Bronchial epithelial cell (primary cell): ENCODE data around the gene PRDM9. TPM values are rescaled to one million over a fixed set of nuclear protein-coding genes. Genes with fewer than 3 reads are reported as not detected.

Source experiments
- DNase-seq: peaks from one replicate; pipeline ENCODE4 v3.0.0-alpha.2; 2010; ENCODE audit warnings: low read depth
- FAIRE-seq: peaks from 2 replicates; lab custom pipeline; 2011; peaks lifted over from hg19 to GRCh38; lab: Jason Lieb, UNC
- H3K27me3 ChIP-seq: 2 replicates; pipeline ENCODE4 v1.5.1; 2011; ENCODE audit warnings: low read length; ENCODE audit not compliant: control insufficient read depth, insufficient read depth
- H3K36me3 ChIP-seq: 2 replicates; pipeline ENCODE4 v1.5.1; 2011; ENCODE audit warnings: low read length; ENCODE audit not compliant: control insufficient read depth, insufficient read depth
- H3K4me3 ChIP-seq: 2 replicates; pipeline ENCODE4 v1.5.1; 2011; ENCODE audit warnings: mild to moderate bottlenecking, low read depth, low read length, control low read depth
- total RNA-seq: library from RNA; depleted of rRNA; stranded (reverse); fragments of >200 nt; gene quantifications from 2 replicates; pipeline ENCODE4 v1.2.1, GENCODE V29; 2014
- TF ChIP-seq, protein P1 (sequence below): IDR thresholded peaks from 2 replicates; pipeline ENCODE4 v1.5.1; 2011; ENCODE audit warnings: mild to moderate bottlenecking, moderate library complexity, low read length, control low read depth, inconsistent platforms; ENCODE audit not compliant: insufficient read depth, severe bottlenecking

Gene PRDM9
- under 0.01 TPM in 1 of 2 replicates, not detected in the other for total RNA-seq

- H3K36me3 ChIP-seq: no peaks in the 10 kb centered on the region
- no peaks in the 10 kb centered on the region for H3K27me3 ChIP-seq
- FAIRE-seq: no peak
- TF ChIP-seq, protein P1, sequence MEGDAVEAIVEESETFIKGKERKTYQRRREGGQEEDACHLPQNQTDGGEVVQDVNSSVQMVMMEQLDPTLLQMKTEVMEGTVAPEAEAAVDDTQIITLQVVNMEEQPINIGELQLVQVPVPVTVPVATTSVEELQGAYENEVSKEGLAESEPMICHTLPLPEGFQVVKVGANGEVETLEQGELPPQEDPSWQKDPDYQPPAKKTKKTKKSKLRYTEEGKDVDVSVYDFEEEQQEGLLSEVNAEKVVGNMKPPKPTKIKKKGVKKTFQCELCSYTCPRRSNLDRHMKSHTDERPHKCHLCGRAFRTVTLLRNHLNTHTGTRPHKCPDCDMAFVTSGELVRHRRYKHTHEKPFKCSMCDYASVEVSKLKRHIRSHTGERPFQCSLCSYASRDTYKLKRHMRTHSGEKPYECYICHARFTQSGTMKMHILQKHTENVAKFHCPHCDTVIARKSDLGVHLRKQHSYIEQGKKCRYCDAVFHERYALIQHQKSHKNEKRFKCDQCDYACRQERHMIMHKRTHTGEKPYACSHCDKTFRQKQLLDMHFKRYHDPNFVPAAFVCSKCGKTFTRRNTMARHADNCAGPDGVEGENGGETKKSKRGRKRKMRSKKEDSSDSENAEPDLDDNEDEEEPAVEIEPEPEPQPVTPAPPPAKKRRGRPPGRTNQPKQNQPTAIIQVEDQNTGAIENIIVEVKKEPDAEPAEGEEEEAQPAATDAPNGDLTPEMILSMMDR: no peak
- DNase-seq: peak; percentile 17
- H3K4me3 ChIP-seq: peak within 1 kb of the TSS; percentile 10
Observed at GRCh38 chr5:23507278-23507685, at the start of gene PRDM9. PRDM9 (plus strand) TSS chr5:23507609; CDS start chr5:23509034, 1,425 bp downstream.

- Histone ChIP-seq H3K36me3 (no peaks in the 10 kb centered on the region), H3K27me3 (no peaks in the 10 kb centered on the region), H3K4me3 (no peak overlapping the region)
- FAIRE-seq: no peak
- TF ChIP-seq, protein P1: no peak
- no peak for DNase-seq
Observed at GRCh38 chr5:23457780-23458179, 49.6 kb upstream of the PRDM9 start.

DNA sequence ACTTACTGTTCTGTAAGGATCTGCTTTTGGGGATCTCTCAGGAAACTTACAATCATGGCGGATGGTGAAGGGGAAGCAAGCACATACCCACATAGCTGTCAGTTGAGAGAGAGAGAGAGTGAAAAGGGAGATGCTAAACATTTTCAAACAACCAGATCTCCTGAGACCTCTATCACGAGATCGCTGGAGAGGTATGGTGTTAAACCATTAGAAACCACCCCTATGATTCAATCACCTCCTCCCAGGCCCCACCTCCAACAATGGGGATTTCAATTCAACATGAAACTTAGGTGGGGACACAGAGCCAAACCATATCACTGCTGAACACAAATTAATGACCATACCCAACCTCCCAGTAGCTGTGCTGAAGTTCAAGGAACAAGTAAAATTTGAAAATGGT is 48.2 kb upstream of the PRDM9 start:
- FAIRE-seq (no peak), DNase-seq (no peak)
- no peaks in the 10 kb centered on the region for H3K27me3 ChIP-seq
- TF ChIP-seq, protein P1: no peak
- H3K36me3 ChIP-seq: no peaks in the 10 kb centered on the region
- no peak overlapping the region for H3K4me3 ChIP-seq

DNA sequence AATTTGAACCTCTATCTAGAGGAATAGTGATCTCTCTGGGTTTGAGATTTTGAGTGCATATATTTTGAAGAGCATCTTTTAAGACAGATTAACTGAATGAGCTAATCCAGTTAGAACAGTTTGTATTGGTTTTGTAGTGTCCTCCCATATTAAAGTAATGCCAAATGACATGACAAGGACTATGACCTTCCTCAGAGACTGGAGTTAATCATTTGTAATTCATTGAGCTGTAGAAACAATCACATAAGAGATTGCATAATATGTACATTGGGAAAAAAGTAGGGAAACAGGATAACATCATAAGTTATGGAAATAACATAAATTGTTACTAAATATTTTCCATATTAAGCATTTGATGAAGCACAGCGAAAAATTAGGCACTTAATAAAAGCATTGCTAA is 45.8 kb upstream of the PRDM9 start:
- H3K36me3 ChIP-seq: no peaks in the 10 kb centered on the region
- FAIRE-seq: no peak
- DNase-seq: no peak

GRCh38 chr5:23466401-23466912 is 41.0 kb upstream of the PRDM9 start:
- FAIRE-seq (peak; percentile 82), DNase-seq (peak; percentile 96)
- Histone ChIP-seq H3K36me3 (no peaks in the 10 kb centered on the region), H3K4me3 (no peak overlapping the region), H3K27me3 (no peaks in the 10 kb centered on the region)
- TF ChIP-seq, protein P1: no peak

More for the DNA sequence above, 45.8 kb upstream of the PRDM9 start:
- H3K4me3 ChIP-seq: no peak overlapping the region
- TF ChIP-seq, protein P1: no peak
- no peaks in the 10 kb centered on the region for H3K27me3 ChIP-seq

- DNase-seq (no peak), FAIRE-seq (no peak)
- H3K27me3 ChIP-seq: no peaks in the 10 kb centered on the region
- H3K36me3 ChIP-seq: no peaks in the 10 kb centered on the region
- TF ChIP-seq, protein P1: no peak
- no peak overlapping the region for H3K4me3 ChIP-seq
Observed at GRCh38 chr5:23468658-23469057, 38.8 kb upstream of the PRDM9 start.
